SK-N-SH treated with all-trans-retinoic acid at 6 μM for 48 hours (cell line): ENCODE measurements around the gene NFYC.

Source experiments
- ARNTL ChIP-seq: fragments of 450-650 bp; formaldehyde crosslinking; IDR thresholded peaks from 2 replicates; pipeline ENCODE4 v1.5.0; 2020; ENCODE audit warnings: low read depth, mild to moderate bottlenecking, moderate library complexity, borderline replicate concordance
- CREB5 ChIP-seq: fragments of 250-450 bp; sonication (Bioruptor Pico); IDR thresholded peaks from 2 replicates; pipeline ENCODE4 v1.5.1; 2020; ENCODE audit warnings: low read depth, mild to moderate bottlenecking, moderate library complexity
- PATZ1 ChIP-seq: fragments of 250-450 bp; sonication (Bioruptor Pico); IDR thresholded peaks from 2 replicates; pipeline ENCODE4 v1.8.0; 2020; ENCODE audit warnings: mild to moderate bottlenecking, moderate library complexity, borderline replicate concordance
- RARB ChIP-seq: fragments of 250-450 bp; sonication (Bioruptor Pico); IDR thresholded peaks from 2 replicates; pipeline ENCODE4 v1.8.0; 2021; ENCODE audit warnings: mild to moderate bottlenecking, moderate library complexity
- SNAI2 ChIP-seq: fragments of 250-450 bp; sonication (Bioruptor Pico); IDR thresholded peaks from 2 replicates; pipeline ENCODE4 v1.5.0; 2020; ENCODE audit warnings: mild to moderate bottlenecking, moderate library complexity
- TOX ChIP-seq: fragments of 250-450 bp; sonication (Bioruptor Pico); IDR thresholded peaks from 2 replicates; pipeline ENCODE4 v1.8.0; 2021; ENCODE audit warnings: mild to moderate bottlenecking, moderate library complexity, borderline replicate concordance
- ZC3H10 ChIP-seq: fragments of 250-450 bp; sonication (Bioruptor Pico); IDR thresholded peaks from 2 replicates; pipeline ENCODE4 v1.5.1; 2021; ENCODE audit warnings: mild to moderate bottlenecking, moderate library complexity
- ZFP3 ChIP-seq: fragments of 250-450 bp; sonication (Bioruptor Pico); IDR thresholded peaks from 2 replicates; pipeline ENCODE4 v1.5.0; 2020; ENCODE audit warnings: mild to moderate bottlenecking, moderate library complexity
- ZFP30 ChIP-seq: fragments of 450-650 bp; formaldehyde crosslinking; IDR thresholded peaks from 2 replicates; pipeline ENCODE4 v1.5.0; 2022; ENCODE audit warnings: mild to moderate bottlenecking, moderate library complexity
- ZNF565 ChIP-seq: fragments of 450-650 bp; formaldehyde crosslinking; conservative IDR thresholded peaks from 2 replicates; pipeline ENCODE4 v1.5.0; 2020; ENCODE audit warnings: low read depth, mild to moderate bottlenecking, moderate library complexity
- ZNF8 ChIP-seq: fragments of 450-650 bp; formaldehyde crosslinking; IDR thresholded peaks from 2 replicates; pipeline ENCODE4 v1.5.0; 2020; ENCODE audit warnings: mild to moderate bottlenecking, moderate library complexity

GRCh38 chr1:40746344-40747090 is 55.0 kb downstream of the NFYC start:
- TF ChIP-seq PATZ1: no peak
- TF ChIP-seq ZFP30 (CRISPR knock-in tag): no peak
- TF ChIP-seq ZC3H10 (CRISPR knock-in tag): no peak
- no peak for TF ChIP-seq CREB5 (CRISPR knock-in tag)
- no peak for TF ChIP-seq ZNF565 (CRISPR knock-in tag)
- no peak for TF ChIP-seq SNAI2
- no peak for TF ChIP-seq TOX (CRISPR knock-in tag)
- no peak for TF ChIP-seq ZNF8 (CRISPR knock-in tag)
- no peak for TF ChIP-seq ZFP3 (CRISPR knock-in tag)
- no peak for TF ChIP-seq ARNTL (CRISPR knock-in tag)
- TF ChIP-seq RARB (CRISPR knock-in tag): no peak
